ENCODE results near the gene TCFL5.
"Not testable (repeated sequence)": the region's sequence is repeated elsewhere in the genome, so short reads cannot be mapped to it uniquely, and the experiment has no call there.

Gene TCFL5

GRCh38 chr20:62879275-62880146 is 17.9 kb upstream of the TCFL5 start:
- DNase-seq, result no peak

- DNase-seq, result no peak
These were observed 16.8 kb upstream of the TCFL5 start for GRCh38 chr20:62878244-62879038.

DNA sequence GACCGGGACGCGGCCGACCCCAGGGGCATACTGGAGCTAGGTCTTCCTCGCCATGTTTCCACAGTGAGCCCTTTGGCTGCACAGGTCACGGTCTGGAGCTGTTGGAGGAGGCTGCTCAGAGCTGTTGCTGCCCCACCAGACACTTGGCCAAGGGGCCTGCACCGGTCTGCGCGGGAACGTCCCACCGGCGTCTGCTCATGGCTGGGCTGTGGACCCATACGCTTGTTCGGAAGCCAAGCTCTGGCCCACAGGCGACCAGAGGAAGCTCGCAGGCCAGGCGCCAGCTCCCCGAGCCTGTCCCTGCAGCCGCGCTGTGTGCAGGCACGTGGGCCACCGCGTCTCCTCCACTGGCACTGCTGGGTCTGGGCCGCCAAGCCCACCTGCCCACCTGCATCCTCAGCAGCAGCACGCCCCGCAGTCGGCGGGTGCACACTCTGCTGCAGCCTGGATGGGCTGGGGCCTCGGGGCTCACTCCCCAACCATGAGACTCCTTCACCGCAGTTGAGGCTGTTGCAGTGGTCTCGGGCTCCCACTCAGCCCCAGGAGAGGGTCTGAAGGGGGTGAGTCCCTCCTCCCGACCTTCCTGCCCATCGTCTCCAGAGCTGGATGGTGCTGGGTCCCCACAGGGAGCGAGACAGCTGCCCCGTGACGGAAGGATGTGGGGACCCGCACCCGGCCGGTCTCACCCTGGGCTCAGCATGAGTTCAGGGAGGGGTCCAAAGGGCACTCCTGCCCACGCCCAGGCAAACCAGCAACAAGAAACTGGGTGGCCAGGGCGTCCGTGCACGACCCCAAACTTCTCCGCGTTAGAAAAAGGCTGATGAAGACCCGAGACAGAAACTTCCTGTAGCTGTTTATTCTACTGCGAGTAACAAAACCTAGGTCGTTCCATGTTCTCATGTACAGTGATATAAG is 15.5 kb upstream of the TCFL5 start:
- DNase-seq, result peak; percentile 84

- DNase-seq, result no peak
These were observed 14.9 kb upstream of the TCFL5 start for GRCh38 chr20:62876501-62876901.

DNA sequence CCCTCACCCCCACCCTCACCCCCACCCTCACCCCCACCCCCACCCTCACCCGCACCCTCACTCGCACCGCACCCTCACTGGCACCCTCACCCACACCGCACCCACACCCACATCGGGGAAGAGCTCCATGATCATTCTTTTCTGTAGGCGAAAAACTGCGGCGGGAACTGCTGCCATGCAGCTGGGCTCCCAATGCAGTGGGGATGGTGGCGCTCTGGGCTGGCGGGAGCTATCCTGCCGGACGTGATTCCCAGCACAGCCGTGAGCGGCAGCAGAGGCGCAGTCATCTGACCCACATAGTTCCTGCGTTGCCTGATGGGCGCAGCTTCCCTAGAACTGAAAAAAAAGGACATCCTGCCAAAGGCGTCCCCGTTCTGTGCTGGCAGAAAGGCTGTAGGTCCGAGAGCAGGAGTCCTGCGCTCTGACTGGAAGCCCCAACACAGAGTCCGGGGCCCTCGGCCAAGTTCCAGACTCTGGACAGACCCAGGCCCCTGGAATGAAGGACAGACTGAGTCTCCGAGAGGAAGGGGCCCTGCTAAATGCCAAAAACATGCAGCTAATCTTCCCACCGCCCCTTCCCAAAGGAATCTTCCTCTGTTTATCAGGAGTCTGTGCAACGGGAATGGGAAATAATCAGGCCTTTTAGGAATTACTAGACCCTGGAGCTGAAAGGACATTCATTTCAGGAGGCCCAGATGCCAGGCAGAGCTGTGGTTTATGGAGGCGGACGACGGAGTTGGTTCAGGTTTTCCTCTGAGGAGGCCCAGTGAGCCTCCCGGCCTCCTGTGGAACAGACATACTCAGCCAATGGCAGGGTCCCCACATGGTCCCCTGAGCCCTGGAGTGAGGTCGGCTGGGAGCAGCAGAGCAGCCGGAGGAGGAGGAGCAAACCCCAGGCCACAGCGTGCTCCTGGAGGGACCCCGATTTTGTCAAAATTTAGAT is 14.1 kb upstream of the TCFL5 start:
- peak; percentile 86 for DNase-seq

DNA sequence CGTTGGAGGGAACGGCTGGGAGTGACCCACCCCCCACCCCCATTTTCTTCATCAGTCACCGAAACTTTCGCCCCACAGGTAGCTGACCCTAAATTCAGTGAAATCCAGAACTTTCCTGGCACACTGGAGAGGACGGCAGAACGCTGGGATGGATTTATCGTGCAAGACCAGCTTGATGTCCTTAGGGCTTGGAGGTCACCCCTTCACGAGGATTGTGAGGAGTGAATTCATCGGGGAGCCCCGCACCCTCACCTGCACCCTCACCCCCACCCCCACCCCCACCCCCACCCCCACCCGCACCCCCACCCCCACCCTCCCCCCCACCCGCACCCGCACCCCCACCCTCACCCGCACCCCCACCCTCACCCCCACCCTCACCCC is 13.3 kb upstream of the TCFL5 start:
- no peak for DNase-seq

- DNase-seq, result not testable (repeated sequence)
These were observed 12.0 kb upstream of the TCFL5 start for GRCh38 chr20:62873681-62874031.

DNA sequence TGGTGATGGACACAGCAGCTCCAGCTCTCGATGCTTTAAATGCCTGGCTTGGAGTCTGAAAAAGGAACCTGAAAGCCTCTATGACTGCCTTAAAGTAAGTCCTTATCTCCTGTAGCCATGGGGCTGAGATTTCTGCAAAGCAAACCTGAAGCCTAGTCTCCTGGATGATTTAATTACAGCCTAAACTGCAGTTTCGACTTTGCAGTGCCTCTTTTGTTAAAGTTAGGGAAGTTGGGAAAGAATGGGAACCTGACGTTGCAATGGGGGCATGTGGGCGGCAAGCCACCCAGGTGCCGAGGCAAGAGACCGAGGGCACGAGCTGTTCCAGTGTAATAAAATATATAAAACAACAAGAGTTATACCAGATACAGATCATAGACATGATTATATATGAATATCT is 11.7 kb upstream of the TCFL5 start:
- no peak for DNase-seq

GRCh38 chr20:62872862-62873261 is 11.2 kb upstream of the TCFL5 start:
- DNase-seq, result no peak

DNA sequence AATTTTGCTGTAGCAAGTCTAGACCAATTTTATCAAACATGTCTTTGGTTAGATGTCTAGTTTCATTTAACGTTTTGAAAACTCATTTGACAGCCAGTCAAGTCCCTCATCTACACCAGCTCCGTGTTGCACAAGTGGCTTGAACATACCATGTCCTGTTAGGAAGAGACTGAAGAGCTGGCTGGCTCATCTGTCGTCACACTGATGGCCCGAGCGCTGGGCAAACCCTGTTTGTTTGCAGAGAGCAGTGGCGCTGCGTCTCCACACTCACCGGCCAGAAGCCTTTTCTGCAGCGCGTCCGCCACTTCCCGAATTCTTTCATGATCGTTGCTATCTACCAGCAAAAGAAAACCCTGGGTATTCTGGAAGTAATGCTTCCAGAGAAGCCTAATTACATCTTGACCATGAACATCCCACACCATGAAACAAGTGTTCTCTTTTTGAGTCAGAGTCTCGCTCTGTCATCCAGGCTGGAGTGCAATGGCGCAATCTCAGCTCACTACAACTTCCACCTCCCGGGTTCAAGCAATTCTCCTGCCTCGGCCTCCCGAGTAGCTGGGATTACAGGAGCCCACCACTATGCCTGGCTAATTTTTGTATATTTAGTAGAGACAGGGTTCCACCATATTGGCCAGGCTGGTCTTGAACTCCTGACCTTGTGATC is 10.7 kb upstream of the TCFL5 start:
- DNase-seq, result no peak

- DNase-seq, result no peak
These were observed 2.6 kb upstream of the TCFL5 start for GRCh38 chr20:62864207-62864606.

- DNase-seq, result no peak
These were observed 514 bp downstream of the TCFL5 start for GRCh38 chr20:62860924-62861691.

DNA sequence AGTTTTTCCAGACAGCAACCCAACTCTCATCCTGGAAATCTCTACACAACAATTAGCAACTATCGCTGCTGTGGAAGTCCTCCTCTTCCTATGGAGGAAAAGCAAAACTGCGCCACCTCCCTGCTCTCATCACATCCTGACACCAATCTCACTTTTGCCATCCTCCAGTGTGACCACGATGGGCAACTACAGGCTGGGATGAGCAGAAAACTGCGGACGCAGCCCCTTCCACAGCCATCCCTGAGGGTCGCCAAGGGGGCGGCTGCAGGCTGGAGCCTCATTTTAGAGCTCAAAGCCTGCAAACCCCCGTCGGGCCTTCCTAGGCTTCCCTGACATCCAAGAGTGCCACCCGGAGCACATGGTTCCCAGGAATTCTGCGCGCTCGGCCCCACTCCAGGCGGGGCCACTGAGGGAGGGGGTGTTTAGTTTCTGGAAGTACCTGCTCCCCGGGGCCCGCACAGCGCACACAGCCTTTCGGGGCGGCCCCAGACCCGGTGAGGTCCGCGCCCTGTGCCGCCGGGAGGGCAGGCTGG is 1.2 kb downstream of the TCFL5 start:
- no peak for DNase-seq

DNA sequence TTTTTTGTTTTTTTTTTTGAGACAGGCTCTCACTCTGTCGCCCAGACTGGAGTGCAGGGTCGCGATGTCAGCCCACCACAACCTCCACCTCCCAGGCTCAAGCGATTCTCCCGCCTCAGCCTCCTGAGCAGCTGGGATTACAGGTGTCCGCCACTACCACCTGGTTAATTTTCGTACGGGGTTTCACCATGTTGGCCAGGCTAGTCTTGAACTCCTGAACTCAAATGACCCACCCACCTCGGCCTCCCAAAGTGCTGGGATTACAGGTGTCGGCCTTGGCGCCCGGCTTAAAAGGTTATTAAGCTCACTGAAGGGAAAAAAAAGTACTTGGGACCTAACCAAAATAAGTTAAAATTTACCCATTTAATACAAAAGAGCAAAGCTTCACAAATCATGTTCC is 1.9 kb downstream of the TCFL5 start:
- DNase-seq, result no peak

DNA sequence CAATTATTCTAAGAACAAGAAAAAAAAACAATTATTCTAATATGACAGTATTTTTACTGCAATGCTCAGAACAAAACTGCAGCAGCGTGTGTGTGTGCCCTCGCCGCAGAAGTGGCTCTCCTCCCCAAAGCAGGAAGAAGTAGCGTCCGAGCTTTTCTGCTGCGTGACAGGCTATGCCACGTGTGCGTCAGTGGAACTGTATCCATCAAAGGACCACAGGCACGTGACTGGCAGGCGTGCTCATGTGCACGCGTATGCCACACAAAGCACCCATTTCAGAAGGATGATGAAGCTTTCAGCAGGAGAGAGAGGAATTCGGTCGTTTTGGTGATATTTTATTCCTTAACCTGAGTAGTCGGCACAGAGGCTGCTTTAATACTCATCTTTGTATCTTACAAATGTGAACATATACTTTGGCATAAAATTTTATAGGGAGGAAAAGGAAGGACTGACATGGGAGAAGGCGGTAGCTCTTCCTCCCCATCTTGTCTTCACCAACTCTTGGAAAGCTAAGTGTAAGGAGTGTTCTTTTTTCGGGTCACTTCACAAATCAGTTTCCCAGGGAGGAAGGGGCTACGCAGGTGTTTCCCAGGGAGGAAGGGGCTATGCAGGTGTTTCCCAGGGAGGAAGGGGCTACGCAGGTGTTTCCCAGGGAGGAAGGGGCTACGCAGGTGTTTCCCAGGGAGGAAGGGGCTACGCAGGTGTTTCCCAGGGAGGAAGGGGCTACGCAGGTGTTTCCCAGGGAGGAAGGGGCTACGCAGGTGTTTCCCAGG is 3.4 kb downstream of the TCFL5 start:
- DNase-seq, result no peak

- DNase-seq, result no peak
These were observed 4.5 kb downstream of the TCFL5 start for GRCh38 chr20:62856931-62857619.

DNA sequence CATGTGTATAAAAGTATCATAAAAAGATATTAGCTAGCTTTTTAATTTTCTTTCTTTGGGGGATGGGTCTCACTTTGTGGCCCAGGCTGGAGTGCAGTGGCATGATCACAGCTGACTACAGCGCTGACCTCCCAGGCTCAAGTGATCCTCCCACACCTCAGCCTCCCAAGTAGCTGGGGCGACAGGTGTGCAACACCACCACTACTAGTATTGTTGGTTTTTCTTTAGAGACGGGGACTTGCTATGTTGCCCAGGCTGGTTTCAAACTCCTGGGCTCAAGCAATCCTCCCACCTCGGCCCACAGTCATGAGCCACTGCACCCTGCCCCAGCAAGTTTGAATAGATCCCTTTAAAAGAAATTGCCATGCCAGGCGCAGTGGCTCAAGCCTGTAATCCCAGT is 6.5 kb downstream of the TCFL5 start:
- DNase-seq, result no peak

GRCh38 chr20:62854121-62854520 is 7.5 kb downstream of the TCFL5 start:
- DNase-seq, result no peak

- not testable (repeated sequence) for DNase-seq
These were observed 8.3 kb downstream of the TCFL5 start for GRCh38 chr20:62853304-62853703.

All from right forelimb (tissue), 1 donor.